Left renal cortex interstitium (tissue), 4 donors: Measurements from ENCODE around the gene CHML. TPM values are rescaled to one million over a fixed set of nuclear protein-coding genes. Genes with fewer than 3 reads are reported as not detected.

Experiments
- DNase-seq, 4 donors: peaks; one replicate each; pipeline ENCODE4 v3.0.0-alpha.2; 2013; ENCODE audit warnings: low read depth in 4 of 4, low spot score in 2 of 4, missing footprints in 1 of 4
- polyA plus RNA-seq, 4 donors: library from polyadenylated mRNA; unstranded; fragments of 120-200 nt; gene quantifications; one replicate each; pipeline ENCODE4 v1.2.1, GENCODE V29; 2013; ENCODE audit not compliant: insufficient read length in 4 of 4

Gene CHML
- polyA plus RNA-seq, 4 donors = 22.8 to 26.0 (median 24.5) TPM

DNA sequence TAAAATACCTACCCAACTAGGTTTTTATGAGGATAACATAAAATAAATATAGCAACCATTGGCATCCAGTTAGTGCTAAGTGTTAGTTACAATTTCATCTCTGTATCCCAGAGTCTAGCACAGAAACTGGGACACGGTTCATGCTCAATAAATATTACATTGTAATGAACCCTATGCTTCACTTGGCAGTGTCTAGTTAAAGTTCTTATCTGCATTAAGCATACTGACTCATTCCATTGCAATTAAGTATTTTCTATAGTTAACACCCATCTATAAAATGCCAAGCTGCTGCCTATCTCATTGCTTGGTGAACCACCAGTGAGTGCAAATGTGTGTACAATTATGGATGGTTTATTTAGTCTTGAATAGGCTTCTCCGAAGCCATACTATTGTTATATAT is 15.2 kb downstream of the CHML start:
- DNase-seq = no peak

DNA sequence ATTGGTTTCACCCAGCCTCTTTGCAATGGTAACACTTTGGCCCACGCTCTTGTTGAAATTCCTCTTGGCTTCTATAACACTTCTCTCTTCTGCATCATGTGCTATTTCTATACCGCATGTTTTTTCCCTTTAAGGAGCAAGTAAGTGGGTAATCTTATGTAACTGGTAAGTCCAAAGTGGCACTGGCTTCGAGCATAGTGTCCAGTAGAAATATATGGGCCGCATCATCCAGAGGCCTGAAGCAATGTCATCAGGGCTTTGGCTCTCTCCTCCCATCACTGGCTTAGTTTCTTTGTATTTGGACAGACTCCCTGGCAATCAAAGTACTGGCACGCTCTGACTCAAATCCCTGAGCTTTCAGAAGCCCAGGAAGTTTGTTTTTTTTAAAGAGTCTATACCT is 17.5 kb downstream of the CHML start:
- no peak for DNase-seq

DNA sequence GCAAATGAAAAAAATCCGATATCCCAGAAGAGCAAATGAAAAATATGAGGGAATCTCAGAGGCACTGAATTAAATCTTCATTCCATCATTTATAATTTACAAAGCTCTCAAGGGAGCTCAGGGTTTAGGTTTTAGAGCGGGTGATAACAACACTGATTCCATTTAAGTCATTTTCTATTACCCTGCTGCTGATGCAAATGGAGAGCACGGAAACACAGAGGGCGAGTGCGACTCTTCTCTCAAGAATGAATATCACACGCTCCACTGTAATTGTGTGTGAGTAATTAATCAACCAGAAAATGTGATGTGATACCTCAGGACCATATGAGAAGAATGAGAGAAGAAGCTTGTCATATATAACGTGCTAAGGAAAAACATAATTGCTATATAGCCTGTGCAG is 22.7 kb downstream of the CHML start:
- DNase-seq = no peak

DNA sequence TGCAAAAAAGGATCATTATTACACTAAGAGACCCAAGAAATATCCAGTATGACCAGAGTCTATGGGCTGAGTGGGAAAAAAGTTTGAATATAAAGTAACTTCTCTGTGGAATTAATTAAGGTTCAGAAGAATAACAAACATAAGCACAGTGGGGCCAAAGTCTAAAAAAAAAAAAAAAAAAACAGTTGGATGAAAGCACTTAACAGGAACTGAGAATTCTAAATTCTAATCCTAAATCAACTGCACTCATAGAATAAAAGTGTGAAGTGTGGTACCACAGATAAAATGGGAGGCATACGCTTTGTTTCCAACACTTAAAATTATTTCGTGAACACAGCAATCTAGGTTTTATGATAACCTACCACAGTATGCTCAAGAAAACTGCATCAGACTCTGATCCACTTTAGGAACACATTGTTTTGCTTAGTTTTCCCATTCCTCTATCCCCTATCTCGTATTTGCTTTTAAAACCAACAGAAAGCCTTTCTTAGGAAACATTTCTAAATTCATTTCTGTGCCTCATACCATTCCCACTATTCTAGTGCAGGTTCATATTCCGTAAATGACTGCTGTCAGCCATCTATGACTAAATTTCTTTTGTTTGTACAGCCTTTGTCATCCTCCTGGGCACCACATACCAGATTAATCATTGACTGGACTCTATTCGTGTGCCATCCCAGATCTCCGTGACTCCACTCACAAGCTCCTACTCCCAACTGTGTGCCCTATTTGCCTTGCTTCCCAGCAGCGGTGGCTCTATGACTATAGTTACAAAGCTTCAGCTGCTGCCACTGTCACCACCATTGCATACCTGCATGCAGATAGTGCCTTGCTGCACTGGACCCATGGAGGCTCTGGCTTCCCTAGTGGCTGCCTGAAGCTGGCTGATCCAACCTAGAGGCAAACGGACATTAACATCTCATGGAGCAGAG is 24.9 kb downstream of the CHML start:
- no peak for DNase-seq

DNA sequence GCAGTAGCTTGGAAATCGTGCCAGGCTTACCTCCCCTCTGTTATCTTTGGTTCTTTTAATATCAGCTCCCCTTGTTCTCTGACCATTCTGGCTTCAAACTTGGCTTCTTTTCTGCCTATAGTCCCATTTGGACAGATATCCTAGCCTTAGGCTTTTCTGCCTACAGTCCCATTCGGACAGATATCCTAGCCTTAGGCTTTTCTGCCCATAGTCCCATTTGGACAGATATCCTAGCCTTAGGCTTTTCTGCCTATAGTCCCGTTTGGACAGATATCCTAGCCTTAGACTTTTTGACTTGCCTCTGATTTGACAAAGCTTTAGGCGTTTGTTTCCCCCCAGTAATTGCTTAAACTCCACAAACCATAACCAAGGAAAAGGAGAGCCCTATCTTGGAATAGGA is 25.6 kb downstream of the CHML start:
- no peak for DNase-seq

DNA sequence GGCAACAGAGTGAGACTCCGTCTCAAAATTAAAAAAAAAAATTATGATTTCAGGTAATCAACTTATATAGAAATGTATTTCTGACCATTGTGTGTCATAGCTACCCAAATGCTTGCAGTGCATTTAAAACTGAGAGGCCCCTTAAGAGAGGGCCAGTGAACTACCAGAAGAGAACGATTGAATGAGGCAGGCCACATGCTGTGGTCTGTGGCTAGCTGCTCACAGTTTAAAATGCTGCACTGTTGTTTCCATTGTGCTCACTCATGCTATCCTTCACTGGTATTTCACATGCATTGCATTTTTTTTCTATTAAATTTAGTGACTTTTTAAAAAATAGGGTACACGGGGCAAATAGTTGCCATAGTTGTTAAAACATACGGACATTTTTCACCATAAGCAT is 26.0 kb downstream of the CHML start:
- DNase-seq = no peak

DNA sequence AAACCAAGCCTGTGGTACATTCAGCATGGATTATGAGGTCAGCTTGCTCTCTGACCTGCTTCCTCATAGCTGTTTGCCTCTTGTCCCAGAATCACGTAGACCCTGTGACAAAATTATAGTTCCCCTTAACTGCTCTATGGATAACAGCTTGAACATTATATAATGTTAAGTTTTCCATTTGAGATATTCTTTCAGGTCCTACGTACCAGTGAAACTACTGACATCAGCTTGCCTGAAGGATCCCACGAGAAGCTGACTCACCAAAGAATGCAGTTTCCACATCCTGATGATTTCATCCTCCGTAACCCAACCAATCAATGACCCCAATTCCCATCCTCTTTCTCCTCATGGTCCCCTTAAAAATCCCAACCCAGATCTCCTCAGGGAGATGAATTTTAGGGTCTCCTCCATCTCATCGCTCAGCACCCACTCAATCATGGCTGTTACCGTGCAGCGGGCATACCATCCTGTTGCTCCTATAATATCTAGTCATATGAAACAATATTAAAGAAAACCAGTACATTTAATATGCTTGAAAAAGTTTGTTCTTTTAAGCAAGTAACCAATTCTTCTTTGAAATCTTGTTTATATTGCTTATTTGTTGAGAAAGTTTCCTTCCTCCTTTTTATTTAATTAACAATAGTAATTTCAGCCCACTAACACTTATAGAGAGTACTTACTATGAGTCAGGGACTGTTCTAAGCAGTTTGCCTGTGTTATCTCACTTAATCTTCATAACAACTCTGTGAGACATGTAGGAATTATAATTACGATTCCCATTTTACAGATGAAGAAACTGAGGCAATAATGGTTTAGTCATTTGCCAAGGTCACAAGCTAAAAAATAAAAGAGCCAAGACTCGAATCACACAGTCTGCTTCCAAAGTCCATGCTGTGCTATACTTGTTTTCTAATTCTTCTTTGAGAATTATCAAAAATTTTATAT is 27.4 kb downstream of the CHML start:
- no peak for DNase-seq

DNA sequence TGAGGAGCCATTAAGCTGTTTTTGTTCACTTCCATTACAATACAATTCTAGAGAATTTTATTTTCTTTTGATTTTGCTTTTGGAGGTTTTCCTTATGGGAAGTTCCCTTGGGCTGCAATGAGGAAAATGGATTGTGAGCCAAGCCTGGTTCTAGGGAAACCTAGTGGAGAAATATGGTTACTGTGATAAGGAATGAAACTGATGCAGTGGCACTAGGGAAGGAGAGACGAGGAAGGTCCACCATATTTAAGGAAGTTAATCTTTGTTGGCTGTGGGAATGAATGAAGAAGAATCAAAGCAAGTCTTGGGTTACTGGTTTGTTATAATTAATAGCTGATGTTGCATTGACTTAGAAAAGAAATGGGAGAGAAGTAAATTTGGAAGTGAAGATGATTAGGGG is 28.4 kb downstream of the CHML start:
- DNase-seq = no peak

DNA sequence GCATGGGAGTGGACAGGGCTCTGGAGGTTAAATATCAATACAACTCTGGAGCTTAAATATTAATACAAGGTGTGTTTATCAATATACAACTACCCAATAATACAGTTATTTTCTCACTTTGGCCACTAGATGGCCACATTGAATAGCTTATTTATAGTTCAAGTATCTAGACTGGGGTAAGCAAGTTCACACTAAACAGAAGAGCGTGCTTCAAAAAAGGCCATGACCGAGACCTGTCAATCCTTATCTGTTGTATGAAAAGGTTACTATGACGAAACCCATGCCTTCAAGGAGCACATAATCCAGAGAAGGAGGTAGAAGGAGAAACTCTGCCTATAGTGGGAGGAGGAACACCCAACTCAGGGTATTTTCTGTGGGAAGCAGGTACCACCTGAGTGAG is 29.1 kb downstream of the CHML start:
- peak in 2 of 4 donors; percentile 24 to 40 for DNase-seq

DNA sequence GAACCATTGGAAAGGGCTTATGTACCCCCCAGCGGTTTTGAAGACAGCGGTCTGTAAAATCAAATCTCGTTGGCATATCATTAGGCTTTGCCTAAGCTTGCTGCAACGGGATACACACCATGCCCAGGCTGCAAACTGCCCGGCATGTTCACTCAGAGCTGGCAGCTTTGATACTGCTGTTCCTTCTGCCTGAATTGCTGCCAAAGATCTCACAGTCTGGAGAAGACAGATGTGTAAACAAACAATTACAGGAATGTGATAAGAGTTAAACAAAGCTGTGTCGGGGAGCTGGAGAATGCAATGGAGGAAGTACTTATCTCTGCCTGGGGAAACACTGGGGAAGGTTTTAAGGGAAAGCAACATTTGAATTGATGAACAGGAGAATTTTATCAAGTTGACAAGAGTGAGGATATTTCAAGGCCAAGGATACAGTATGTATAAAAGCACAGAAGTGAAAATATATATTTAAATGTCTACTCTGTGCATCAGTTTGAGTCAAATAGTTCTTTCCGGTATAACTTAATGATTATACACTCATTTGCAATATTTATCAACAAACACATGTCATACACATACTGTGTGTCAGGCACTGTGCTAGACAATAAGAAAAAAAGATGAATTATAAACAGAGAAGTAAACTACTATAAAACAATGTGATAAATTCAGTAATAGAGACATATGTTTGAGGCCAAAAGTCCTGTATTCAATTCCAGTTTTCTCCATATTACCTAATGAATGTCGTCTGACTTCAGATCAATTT is 29.9 kb downstream of the CHML start:
- DNase-seq = no peak

DNA sequence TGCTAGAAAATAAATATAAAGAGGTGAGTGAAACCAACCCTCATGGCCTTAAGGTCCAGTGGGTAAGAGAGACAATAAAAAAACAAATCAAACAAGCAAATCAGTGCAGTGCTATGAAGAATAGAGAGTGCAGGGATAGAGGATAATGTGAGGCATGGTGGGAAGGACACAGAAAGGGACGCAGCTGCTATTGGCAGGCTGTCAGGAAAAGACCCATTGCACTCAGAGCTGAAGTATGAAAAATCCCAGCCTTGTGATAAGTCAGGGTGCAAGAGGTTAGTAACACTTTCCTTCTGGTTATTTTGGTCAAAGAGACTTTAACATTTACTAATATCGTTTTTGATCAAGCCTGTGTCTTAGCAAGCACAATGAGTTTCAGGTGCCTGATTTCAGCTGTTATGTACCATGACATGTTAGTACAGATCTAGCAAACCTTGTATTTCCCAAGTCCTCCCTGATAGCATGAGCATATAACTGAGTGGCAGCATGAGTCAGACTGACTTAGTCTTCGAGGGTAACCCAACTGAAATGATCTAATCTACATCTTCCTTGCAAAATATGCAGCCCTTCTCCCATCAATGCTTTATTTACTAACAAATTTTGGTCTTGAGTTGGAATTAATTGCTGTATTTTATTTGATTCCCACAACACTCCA is 31.7 kb downstream of the CHML start:
- DNase-seq = no peak

DNA sequence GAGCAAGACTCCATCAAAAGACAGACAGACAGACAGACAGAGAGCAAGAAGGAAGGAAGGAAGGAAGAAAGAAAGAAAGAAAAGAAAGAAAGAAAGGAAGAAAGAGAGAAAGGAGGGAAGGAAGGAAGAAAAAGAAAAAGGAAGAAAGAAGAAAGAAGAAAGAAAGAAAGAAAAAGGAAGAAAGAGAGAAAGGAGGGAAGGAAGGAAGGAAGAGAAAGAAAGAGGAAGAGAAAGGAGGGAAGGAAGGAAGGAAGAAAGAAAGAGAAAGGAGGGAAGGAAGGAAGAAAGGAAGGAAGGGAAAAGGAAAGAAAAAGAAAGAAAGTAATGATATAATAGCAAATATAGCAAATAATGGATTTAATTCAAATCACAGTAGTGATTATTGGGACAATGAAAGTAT is 32.7 kb downstream of the CHML start:
- no peak for DNase-seq

DNA sequence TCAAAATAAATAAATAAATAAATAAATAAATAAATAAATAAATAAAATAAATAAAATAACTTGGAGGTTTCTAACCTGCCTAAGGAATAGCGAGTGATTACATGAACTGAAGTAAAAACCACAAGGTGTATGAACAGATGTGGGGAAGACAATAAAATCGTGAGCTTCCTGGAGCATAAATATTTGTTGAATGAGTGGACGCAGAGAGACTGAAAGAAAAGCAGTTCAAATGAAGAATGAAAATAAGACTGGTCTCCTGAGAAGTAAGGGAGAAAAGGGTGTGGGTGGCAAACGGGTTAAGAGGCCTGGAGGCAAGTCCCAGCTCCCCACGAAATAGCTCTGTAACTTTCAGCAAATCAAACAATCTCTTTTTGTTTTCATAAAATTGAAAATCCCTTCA is 33.6 kb downstream of the CHML start:
- no peak for DNase-seq

DNA sequence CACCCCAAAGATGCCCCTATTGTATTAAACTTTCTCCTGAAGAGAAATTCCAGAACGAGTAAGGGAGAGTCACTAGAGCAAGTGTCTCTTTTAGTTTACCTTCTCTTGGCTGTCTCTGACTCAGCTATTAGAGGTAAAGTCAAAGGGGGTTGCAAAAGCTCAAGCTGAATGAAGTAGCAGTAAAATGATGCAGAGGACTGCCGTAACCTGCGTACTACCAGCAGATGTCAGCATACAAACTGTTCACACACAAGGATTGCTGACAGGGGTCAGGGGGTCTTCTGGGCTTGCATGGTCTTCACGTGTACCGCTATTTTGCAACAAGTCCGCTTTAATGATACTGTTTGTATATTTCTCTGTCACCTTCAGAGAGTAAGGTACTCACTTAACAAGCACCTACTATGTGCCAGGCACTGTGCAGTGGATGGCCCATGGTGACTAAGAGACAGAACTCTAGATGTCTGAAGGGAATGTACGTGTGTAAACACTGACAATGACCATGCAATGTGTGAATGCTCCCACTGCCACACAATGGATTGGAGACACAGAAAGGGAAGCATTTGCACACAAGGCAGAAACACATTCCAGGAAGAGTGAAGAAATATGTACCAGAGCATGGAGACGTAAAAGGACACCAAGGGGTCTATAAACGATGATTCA is 34.9 kb downstream of the CHML start:
- no peak for DNase-seq

DNA sequence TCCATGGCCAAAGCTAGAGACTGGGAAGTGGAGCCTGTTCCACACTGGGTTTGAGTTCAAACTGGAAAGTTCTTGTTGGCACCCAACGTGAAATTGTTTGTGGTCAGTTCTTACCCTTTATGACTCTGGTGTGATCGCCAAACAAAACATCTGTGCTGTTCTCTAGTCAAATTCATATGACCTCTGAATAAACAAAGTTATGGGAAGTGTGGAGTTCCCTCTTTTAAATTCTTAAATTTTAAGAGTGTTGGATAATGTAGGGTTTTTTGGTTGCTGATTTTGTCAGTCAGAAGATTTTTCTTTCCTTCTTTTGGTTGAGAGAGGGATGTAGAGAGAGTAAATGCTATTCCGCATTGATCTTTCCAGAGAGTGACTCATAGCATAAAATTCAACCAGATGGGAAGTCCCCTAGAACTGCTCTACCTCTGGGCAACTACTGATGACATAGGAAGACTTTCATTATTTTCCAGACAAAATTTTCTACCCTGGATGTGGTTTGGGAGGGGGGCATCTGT is 36.4 kb downstream of the CHML start:
- no peak for DNase-seq

DNA sequence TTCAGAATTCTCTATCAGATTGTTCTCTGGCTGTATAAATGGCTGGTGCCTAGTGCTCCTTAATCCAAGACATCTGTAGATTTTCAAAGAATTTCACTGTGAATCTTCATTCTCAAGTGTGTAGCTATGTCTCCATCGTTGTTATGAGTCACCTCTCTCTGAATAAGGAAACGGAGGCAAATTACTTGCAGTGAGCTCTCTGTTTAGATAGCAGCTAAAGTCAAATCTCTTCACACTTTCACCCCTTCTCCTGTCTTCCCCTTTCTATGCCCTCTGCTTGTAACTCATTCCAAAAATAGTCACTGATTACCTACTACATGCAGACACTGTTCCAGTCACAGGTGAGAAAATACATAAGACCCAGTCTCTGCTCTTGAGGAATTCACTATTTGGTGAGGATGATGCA is 39.7 kb downstream of the CHML start:
- no peak for DNase-seq

DNA sequence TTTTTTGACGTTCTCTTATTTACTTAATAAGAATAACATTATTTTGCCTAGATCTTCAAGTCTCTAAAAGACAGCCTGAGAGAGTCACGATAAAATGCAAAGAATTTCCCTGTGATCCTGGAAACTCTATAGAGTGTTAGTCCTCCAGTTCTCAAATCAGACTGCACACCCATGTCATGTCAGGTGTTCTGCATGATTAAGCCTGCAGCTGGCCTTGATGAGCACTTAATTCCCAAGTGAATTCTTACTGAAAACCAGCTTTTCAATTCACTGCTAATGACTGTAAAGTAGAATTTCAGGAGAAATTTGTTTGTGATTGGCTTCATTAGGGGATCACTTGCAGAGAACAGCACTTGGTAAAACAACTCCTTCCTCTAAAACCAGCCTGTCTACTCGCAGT is 41.9 kb downstream of the CHML start:
- no peak for DNase-seq

DNA sequence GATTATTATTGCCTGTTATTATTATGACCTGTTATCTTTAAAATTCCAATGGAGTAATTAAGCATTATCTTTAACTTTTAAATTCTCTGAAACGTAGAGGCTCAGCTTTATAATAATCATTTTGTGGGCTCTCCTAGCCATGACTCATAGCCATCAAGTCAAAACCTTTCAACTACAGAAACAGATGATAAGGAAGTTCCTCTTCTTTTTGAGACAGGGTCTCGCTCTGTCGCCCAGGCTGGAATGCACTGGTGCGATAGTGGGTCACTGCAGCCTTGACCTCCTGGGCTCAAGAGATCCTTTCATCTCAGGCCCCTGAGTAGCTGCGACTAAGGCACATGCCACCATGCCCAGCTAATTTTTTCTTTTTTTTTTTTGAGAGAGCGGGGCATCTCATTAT is 43.5 kb downstream of the CHML start:
- DNase-seq = no peak

DNA sequence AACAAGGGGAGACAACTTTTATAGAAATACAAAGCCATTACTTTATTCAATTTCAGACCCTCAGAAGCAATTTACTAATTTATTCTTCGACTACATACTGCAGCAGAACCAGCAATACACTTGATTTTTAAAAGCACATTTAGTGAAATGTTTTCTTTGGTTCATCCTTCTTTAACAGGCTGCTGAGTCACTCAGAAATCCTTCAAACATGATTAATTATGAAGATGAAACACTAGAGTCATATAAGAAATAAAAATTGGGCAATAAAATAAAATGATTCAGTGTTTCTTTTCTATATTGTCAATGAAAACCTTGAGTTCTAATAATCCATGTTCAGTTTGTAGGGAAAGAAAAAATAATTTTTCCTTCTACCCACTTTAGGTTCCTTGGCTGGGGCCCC is 47.0 kb downstream of the CHML start:
- DNase-seq = no peak
